CD4-positive, alpha-beta T cell treated with Interleukin-17A for 4 hours (primary cell): ENCODE measurements around the gene PARVB.
"Not testable (repeated sequence)": the region's sequence is repeated elsewhere in the genome, so short reads cannot be mapped to it uniquely, and the experiment has no call there.

Experiments used
- DNase-seq: peaks from one replicate; pipeline ENCODE4 v3.0.0-alpha.2; 2020; ENCODE audit warnings: mixed read lengths

PARVB gene

DNA sequence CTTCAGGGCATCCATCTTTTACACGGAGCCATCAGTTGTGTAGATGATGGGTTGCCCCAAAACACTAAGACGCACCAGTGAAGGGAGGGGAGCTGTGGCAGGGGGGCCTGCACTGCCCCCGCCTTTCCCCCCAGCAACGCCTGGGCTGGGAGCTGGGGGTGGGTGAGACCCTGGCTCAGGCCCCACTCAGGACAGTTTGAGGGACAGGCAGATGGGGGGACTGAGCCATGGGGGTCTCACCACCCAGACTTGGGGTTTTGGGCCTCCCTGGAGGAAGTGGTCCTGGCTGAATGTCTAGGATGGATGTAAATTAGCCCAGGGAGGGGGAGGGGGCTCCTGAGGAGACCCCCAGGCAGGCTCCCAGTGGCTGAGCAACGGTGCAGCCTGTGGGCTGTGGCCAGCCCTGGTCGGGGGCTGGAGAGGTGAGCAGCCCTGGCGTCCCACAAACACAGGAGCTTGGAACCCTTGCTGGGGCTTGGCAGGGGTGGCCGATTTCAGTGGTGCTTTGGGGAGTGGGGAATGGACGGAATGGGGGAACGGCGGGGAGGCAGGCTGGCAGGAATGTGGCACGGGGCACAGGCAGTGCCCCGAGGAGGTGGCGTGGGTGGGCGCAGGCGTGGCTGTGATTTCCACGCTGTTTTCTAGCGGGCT, 6.1 kb downstream of the PARVB start:
- DNase-seq, result no peak

GRCh38 chr22:44030702-44031082, 6.6 kb downstream of the PARVB start:
- no peak for DNase-seq

- peak; percentile 21 for DNase-seq
Measured at GRCh38 chr22:44031158-44031952, 7.3 kb downstream of the PARVB start.

GRCh38 chr22:44032126-44032730, 8.1 kb downstream of the PARVB start:
- DNase-seq, result no peak

DNA sequence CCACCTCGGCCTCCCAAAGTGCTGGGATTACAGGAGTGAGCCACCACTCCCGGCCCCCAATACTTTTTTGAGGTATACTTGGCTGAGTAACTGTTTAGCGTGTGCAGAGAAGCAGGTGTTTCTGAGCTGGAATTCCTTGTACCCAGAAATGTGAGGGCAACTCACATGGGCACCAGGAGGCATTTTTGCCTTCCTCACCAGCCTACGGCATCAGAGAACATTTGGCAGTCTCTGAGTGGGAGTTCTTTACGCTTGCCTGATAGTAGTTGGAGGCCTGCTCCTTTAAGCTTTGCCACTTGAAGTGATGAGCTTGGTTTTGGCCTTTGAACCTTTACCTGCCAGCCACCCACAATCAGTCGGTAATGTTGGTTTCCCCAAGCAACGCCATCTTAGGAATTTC, 9.2 kb downstream of the PARVB start:
- no peak for DNase-seq

- no peak for DNase-seq
Measured at GRCh38 chr22:44033694-44034093, 9.6 kb downstream of the PARVB start.

DNA sequence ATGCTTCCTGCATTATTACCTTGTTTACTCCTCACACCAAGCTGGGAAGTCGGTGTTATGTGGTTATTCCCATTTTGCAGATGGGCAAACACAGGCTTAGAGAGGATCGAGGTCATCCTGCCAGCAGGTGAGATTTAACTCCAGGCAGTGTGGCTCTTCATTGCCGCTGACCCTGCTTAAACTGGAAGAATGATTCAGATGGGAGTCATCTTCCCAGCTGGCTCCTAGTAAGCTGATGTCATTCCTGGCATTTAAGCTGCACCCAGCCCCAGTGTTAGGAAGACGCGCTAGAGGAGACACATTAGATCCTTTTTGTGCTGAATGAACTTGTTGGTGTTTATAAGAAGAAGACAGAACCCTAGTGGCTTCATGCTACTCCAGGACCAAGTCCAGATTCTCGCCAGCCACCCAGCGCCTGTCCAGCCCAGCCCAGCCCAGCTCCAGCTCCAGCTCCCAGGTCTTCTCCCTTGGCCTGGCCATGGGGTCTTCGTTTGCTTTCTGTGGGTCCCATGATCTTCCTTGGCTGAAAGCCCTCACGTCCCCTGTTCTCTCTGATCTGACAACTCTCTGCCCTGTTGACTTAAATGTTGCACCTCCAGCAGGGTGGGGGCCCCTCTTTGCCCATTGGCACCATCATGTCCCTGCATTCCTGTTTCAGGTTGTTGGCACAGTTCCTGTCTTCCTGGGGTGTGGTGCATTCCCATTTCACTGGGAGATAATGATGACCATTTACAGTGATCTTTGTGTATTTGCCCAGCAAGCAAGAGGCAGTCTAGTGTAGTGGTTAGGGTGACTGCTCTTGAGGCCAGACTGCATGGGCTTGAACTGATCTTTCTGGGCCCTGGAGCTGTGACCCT, 13.6 kb downstream of the PARVB start:
- no peak for DNase-seq

DNA sequence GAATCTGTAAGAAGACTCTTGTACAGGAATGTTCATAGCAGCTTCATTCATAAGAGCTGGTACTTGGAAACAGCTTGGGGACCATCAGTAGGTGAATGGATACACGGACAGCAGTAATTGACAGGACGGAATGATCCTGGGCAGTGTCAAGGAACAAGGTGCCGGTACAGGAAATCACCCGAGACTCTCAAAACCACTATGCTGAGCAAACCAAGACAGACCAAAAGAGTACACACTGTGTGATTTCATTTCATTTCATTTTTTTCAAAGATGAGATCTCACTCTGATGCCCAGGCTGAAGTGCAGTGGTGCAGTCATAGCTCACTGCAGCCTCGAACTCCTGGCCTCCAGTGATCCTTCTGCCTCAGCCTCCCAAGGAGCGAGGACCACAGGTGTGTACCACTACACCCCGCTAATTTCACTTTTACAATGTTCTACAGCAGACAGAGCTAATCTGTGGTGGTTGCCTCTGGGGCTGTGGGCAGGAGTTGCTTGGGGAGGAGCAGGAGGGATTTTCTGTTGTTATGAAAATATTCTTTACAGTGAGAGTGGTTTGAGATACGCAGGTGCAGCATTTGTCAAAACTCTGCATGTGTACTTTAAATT, 15.6 kb downstream of the PARVB start:
- DNase-seq, result no peak

DNA sequence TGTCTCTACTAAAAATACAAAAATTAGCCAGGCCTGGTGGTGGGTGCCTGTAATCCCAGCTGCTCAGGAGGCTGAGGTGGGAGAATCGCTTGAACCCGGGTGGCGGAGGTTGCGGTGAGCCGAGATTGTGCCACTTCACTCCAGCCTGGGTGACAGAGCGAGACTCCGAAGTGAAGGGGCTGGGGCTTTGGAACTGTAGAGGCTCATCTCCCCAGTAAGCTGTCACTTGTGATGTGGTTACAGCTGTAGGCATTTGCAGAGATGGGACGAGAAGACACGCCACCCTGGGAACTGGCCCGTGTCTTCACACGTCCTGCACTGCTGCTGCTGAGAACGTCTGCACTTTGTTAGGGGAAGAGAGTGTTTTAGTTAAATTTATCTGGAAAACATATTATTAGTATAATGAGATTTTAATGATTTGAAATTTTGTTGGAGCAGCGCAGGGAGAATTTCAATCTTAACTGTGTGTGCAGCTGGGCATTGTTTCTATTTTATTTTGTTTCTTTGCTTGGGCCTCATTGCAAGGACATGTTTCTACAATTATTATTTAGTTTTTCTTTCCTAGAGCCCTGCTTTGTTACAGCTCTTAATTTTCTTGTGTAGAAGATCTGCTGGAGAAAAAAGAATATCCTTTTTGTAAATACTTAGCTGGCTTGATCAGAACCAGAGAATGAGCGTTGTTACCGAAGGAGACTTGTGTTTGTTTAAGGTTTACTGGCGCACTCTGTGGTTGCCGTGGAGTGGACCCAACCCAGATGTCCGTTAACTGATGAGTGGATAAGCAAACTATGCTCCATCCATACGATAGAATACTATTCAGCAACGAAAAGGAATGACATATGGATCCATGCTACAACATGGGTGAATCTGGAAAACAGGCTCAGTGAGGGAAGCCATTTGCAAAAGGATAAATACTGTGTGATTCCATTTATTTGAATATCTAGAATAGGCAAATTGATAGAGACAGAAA, 18.4 kb downstream of the PARVB start:
- DNase-seq, result peak; percentile 12

GRCh38 chr22:44045145-44045544, 21.0 kb downstream of the PARVB start:
- no peak for DNase-seq

- no peak for DNase-seq
Measured at GRCh38 chr22:44046485-44047141, 22.5 kb downstream of the PARVB start.

GRCh38 chr22:44047891-44048301, 23.8 kb downstream of the PARVB start:
- no peak for DNase-seq

DNA sequence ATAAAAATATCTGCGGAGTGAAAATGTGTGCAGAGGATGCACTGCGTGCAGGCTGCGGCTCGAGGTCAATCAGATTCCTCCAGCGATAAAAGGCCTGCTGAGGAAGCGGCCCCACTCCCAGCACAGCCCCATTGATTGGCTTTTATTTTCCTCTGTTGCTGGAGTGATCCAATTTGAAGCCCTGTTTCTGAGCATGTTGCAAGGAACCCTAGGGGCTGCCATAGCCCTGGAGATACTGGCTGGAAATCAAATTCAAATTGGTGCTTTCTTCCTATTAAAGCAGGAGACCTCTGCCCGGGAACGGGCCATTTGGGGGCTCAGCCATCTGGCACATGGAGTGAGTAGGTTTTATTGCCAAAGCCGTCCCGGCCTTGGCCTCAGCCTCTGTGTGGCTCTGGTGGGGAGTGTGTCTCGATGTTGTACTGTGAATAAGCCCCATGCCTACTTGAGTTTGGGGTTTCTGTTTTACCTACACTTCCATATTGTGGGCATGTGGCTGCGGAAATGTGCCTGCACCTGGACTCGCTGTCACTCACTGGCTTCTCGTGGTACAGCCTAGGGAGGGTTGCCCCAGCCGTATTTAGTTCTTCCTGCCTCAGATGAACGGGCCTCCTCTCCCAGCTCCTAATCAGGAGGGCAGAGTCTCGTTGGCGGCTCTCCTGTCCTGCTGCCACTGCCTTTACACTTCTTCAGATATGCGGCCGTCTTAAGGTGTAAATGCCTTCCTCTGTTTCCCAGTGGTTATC, 25.6 kb downstream of the PARVB start:
- DNase-seq, result no peak

DNA sequence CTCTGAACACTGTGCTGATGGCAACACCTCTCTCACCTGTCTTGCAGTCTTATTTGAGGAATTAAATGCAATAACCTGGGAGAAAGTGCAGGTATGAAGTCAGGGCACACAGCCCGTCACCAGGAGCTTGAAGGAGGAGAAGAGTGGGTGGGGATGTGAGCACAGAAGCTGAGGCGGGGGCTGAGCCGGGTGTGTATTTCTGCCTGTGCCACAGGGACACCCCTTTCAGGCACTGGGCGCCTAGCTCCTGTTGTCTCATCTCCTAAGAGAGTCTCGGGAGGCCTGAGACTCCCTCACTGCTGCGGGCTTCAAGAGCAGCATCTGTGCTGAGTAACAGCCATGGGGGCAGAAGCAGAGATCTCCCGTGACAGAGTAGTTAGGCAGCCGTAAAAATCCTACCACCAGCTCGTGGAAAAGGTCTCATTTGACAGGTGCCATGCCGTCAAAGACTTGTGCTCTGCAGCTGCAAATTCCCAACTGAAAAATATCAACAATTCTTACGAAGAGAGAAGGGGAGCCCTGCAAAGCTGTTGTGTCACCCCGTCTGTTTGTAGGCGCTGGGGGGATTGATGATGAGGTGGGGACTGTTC, 26.8 kb downstream of the PARVB start:
- DNase-seq, result no peak

- no peak for DNase-seq
Measured at GRCh38 chr22:44051358-44051757, 27.3 kb downstream of the PARVB start.

GRCh38 chr22:44051961-44052360, 27.9 kb downstream of the PARVB start:
- DNase-seq, result no peak

DNA sequence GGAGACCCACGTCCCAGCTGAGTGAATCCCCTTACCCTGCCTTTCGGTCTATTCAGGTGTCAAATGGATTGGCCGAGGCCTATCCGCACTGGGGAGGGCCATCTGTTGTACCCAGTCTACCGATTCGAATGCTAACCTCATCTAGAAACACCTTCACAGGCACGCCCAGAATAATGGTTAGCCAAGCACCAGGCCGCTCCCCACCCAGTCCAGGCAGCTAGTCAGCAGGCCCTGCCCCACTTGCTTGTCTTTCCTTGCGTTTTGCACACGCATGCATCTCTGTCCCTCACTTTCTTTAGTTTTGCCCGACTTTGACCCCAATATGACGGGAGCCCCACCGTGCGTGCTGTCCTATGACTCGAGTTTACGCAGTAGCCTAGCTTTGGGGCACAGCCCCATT, 31.7 kb downstream of the PARVB start:
- no peak for DNase-seq

- not testable (repeated sequence) for DNase-seq
Measured at GRCh38 chr22:44056649-44057048, 32.5 kb downstream of the PARVB start.

- no peak for DNase-seq
Measured at GRCh38 chr22:44057401-44057987, 33.4 kb downstream of the PARVB start.
